Right ventricle myocardium superior (tissue), 1 donor: ENCODE measurements around the gene BNIP1. TPM values are rescaled to one million over a fixed set of nuclear protein-coding genes. Genes with fewer than 3 reads are reported as not detected.
A peak's percentile ranks its signal among the peaks of the same experiment; 100 is the strongest.

Experiments
- ATAC-seq: fragments of 200-7000 bp; cut with Tn5 transposase; one replicate; pipeline ENCODE4 v1.9.1; 2020; ENCODE audit warnings: mild to moderate bottlenecking; ENCODE audit not compliant: poor library complexity
- DNase-seq: peaks from one replicate; pipeline ENCODE4 v3.0.0-alpha.2; 2020
- intact Hi-C: fragments of 100-400 bp; cut with DNase I; formaldehyde crosslinking; loops from one replicate; pipeline ENCODE4 v1.11.2; 2022
- total RNA-seq: library from RNA; stranded (reverse); fragmentation: NEBNext Ultra II Directional; extraction: Animal tissue kit (Norgen Biotek cat#: 25700); gene quantifications from one replicate; pipeline ENCODE4 v1.2.1, GENCODE V29; 2021
- donor health status: DM: no; HTN: yes; CAD: no; lungs with severe emphysema.

Gene BNIP1
- total RNA-seq, 1 donor from 2014 or later: 9.1 TPM

DNA sequence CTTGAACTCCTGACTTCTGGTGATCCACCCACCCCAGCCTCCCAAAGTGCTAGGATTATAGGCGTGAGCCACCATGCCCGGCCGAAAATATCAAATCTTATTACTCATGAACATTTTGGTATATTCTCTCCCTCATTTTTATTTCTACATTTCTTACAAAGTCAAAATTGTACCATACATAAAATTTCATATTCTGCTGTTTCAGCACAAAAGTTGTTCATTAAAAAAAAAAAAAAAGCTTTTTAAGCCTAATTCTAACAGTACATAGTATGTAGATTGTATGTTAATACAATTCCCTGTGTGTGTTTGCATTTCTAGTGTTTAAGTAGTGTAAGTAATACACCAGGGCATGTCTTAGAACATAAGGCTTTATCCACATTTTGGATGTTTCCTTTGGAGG, 14.9 kb downstream of the BNIP1 start:
- intact Hi-C loops: no loop called here

DNA sequence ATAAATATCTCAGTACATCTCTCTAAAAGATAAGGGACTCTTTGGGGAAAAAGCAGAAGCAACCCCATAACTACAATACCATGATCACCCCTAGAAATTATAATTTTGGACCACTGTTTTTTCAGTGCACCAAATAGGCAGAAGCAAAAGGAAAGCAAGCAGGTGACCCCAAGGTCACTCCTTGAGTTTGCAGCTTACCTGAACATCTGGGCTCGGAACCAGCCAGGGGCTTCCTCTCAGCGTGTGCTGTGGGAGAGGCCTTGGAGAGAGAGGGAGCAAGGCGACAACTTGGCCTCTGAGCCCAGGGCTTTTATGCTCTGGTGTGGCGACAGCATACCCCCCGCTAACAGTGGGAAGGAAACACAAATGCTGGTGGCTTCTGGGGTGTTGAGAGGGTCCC, 16.8 kb downstream of the BNIP1 start:
- ATAC-seq: no peak
- DNase-seq: no peak
- intact Hi-C loops: loop anchor here (10.0 kb wide), 1 partner anchor 74 kb away; the partner anchor contains the start of gene NKX2-5

More for the DNA sequence above, 14.9 kb downstream of the BNIP1 start:
- ATAC-seq (no peak), DNase-seq (no peak)

DNA sequence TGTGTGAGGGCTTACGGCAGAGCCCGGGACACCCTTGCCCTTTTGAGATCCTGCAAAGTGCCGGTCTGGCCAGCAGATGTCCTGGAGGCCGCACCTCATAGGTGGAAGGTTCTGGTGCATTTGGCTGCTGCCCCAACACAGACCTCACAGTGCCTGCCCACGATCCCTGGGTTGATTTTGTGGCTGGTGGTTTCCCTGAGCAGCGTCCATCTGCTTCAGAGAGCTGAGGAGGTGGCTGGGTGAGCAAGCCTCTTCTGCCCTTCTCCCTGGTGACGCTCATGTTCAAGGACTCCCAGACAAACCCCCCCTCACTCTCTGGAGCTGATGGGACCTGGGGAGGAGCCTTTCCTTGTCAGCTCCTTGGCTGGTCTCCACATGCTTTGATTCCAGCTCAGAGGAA, 18.9 kb downstream of the BNIP1 start:
- peak; percentile 54 for DNase-seq
- intact Hi-C loops: loop anchor here (10.0 kb wide), 1 partner anchor 72 kb away; the partner anchor contains the start of gene NKX2-5
- peak; percentile 61 for ATAC-seq

DNA sequence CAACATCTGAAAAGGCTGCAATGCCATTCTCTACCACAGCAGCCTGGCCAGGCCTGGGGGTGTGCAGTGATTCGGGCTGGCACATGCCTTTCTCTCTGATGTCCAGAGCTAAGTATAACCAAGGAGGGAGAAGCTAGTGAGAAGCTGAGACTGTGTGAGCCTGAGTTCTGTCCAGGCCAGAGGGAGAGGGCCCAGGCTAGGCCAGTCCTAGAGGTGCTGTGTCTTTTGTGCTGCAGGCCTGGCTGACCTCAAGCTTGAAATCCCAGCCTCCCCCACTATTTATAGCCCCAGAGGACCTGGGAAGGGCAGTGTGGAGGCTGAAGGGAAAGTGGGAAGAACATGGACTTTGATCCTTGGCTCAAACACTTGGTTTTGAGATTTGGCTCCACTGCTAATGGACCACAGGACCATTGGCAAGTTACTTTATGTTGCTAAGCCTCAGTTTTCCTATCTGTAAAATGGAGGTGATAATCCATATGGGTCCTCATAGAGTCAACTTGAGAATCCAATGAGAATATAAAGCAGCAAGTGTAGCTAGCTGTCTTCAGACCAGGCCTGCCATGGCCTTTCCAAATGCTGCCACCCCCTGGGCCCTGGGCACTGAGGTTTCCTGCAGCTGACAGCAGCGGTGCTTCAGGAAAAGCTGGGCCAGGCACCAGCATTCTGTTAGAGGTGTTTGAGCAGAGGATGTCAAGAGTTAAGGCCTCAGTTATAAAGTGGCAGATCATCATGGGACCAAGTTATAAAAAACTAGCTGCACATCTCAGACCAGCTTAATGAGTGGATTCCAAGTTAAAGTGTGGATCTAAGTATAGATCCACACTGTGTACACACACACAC, 21.1 kb downstream of the BNIP1 start:
- ATAC-seq: peak; percentile 64
- intact Hi-C loops: loop anchor here (2.0 to 10.0 kb wide), 2 partner anchors 69 to 117 kb away; partner anchors contain the start of gene NKX2-5

DNA sequence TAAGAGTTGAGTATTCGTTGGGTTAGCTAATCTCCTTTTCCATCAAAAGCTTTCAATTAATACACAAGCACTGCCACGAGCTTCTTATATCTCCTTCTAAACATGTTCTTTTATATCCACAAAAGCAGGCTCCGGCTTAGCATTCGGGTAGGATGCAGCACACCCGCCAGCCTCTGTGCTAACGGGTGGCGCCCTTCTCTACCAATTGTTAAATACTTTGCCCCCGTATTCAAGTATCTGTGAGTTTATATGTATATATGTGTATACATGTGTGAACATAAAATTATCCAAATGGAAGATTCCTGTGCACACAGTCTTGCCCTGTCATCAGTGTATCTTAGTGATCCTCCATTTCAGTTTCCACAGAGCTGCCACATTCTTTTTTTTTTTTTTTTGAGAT, 27.8 kb downstream of the BNIP1 start:
- DNase-seq: no peak
- intact Hi-C loops: no loop called here
- ATAC-seq: no peak

More for the DNA sequence above, 21.1 kb downstream of the BNIP1 start:
- peak; percentile 42 for DNase-seq

DNA sequence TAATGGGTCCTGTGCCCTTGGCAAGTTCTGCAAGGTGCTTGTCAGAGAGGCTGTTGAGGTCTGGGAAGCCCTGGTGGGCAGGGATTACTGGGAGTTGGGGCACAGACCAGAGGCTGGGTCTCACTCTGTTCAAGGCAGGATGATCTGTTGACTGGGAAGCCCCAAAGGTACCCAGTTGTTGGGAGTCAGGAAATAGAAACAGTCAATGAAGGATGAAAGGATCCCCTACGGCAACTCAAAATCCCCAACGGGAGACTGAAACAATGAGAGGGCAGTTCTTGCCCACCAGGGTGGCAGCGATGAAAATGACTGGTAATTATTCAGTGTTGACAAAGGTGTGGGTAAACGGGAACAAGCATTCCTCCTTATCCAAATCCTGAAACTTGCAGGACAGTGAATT, 31.2 kb downstream of the BNIP1 start:
- no peak for ATAC-seq
- no peak for DNase-seq
- intact Hi-C loops: no loop called here

DNA sequence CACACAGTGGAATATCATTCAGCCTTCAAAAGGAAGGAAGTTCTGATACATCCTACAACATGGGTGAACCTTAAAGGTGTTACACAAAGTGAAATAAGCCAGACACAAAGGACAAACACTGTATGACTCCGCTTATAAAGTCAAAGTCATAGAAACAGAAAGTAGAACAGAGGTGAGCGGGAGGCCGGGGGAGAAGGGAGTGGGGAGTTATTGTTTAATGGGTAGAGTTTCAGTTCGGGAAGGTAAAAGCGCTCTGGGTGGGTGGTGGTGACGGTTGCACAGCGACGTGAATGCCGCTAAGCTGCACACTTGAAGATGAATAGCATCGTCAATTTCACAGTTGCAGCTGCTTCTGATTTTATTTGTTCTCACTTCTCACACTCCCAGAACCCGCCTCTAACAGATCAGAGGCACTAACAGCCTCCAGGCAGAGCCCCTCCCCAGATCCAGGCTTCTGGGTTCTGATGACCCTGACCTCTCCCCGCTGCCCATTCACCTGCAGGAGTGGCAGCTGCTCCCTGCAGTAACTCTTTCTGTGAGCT, 34.1 kb downstream of the BNIP1 start:
- no peak for ATAC-seq
- DNase-seq: no peak
- intact Hi-C loops: no loop called here

DNA sequence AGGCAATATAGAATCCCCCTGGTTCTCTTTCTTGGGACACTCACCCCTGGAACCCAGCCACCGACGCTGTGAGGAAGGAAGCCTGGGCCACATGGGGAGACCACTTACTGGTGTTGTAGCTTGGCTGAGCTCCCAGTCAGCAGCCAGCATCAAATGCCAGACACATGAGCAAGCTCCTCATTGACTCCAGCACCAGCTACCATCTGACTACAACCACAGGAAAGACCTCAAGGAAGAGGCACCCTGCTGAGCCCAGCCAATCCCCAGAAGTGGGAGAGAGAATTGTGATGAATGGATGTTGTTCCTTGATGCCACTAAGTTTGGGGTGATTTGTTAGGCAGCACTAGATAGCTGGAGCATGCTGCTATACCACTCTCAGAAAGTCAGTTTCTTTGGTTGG, 36.0 kb downstream of the BNIP1 start:
- intact Hi-C loops: no loop called here
- DNase-seq (no peak), ATAC-seq (no peak)

DNA sequence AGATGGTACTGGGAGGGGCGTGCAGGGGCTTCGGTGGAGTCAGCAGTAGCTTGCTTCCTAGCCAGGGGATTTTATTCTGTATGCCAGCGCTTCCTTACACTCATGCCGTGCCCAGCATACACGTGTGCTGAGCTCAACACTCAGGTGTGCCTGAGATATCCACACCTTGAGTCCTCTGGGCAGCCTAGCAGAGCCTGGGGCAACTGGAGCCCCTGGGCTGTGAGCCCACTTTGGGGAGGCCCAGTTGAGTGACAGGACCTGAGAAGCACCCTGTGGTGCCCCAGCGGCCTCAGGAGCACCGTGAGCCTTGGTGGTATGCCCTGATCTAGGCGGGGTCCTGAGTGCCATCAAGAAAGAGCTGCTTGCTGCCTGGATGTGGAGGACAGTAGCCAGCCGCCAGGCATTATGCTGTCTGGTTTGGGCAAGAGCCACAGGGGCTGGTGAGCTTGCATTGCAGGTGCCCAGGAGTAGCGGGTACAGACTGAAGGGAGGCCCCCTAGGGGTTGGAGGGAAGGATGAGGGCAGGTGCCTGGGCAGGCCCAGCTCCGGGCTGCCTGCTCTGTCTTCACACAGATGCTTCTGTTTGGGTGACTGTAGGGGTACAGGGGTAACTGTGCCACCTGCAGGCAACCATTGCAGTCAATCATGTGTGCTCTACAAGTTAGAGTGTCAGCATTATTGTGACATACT, 42.9 kb downstream of the BNIP1 start:
- DNase-seq: no peak
- intact Hi-C loops: no loop called here
- ATAC-seq: no peak

DNA sequence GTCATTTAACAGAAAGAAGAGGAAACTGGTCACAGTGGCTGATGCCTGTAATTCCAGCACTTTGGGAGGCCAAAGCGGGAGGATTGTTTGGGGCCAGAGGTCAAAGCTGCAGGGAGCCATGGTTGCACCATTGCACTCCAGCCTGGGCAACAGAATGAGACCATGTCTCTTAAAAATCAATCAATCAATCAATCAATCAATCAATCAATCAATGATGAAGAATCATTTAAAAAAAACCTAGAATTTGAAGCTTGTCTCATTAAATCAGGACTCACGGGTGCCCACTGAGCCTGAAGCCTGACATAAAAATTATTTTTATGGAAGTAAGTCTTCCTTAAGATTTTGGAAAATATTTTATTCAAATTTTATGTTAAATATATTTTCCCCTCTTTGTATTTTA, 43.9 kb downstream of the BNIP1 start:
- intact Hi-C loops: no loop called here
- DNase-seq (no peak), ATAC-seq (no peak)

DNA sequence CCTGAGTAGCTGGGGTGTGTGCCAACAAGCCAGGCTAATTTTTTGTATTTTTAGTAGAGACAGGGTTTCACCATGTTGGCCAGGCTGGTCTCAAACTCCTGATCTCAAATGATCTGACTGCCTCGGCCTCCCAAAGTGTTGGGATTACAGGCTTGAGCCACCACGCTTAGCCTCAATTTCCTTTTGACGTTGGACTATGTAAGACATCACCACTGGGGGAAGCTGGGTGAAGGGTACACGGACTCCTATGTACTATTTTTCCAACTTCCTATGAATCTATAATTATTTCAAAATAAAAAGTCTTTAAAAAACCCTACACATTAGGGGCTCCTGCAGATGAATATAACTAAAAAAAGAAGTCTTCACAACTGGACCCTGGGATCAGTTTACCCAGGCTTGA, 46.7 kb downstream of the BNIP1 start:
- intact Hi-C loops: no loop called here
- DNase-seq (no peak), ATAC-seq (no peak)

DNA sequence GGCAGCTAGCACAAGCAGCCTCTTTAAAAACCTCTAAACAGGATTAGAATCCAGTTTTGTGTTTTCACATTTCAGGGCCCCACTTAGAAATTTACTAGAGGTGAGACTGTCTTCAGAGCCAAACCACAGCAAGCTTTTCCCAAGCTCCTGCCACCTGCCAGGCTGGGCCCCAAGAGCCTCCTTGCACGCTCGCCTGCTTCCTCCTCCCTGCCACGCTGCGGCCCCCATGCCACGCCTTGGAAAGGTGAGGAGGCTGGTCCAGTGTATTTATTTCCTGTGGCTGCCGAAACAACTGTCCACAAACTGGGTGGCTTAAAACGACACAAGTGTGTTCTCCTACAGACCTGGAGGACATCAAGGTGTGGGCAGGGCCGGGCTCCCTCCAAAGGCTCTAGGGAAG, 47.2 kb downstream of the BNIP1 start:
- DNase-seq (no peak), ATAC-seq (no peak)
- intact Hi-C loops: no loop called here

DNA sequence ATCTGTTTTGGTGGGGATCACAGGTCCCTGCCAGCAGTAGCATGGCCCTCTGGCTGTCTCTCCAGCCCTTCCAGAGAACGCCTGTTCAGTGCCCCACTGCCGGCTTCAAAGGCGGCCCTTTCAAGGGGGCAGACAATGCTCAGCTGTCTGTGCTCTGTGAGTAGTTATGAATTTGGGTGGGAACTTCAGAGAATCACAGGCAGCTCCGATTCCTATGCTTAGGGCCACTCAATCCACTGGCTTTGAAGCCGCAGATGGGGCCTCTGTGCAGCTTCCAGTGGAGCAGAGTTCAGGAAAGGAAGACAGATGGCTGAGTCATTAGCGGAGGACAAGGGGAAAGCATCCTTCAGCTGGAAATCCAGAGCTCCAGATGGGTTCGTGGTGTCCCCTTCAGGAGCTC, 48.2 kb downstream of the BNIP1 start:
- DNase-seq: no peak
- intact Hi-C loops: no loop called here
- ATAC-seq: no peak

DNA sequence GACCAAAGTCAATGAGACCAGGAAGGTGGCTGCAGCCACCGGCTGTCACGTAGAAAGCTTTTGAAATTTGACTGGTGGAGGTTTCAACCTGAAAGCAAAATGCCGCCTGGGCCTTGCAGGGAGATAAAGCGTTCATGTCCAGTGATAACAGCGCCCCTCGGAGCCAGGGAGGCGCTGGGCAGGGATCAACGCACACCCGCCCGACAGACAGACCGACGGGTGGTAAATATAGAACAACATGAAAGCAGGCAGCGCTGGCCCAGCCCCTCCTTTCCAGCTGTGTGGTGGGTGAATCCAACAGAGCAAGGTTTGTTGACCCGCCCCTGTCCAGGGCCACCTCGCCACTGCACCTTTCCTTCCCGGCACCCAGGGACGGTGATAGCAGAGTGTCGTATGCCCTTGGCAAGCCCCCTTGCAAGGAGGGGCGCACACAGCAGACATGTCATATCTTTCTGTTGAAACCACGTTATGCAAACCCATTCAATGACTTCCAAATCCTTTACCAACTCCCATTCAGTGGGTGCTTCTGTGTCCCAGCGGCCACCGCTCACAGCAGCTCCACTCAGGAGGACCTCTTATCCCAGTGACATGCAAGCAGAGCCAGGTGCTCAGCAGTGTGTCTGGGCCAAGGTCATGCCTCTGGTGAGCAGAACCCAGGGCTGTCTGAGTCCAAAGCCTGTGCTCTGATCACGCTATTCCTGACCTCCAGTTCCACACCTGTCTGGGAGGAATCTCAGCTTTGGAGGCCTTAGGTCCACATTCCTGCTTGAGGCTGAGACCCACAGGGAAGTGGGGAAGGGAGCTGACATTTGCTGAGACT, 52.0 kb downstream of the BNIP1 start:
- DNase-seq (peak; percentile 67), ATAC-seq (peak; percentile 90)
- intact Hi-C loops: no loop called here

DNA sequence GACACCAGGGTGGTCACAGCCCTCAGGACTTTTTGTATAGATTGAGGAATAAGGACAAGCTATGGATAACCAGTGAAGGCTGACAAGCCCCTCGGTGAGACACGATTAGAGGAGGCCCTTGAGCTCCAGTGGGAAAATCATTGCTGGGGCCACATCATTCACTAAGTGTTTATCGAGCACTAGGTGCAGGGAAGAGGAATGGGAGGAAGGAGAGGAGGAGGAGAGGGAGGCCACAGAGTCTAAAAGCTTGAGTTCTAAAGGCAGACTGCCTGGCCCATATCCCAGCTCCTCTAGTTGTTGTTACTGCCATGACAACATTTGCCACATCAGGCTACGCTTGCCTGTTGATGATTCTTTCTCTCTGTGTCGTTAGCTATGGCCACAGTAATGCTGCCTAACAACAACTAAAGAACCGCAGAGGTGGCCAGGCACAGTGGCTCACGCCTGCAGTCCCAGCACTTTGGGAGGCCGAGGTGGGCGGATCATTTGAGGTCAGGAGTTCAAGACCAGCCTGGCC, 53.1 kb downstream of the BNIP1 start:
- no peak for DNase-seq
- intact Hi-C loops: no loop called here
- ATAC-seq: peak; percentile 86

DNA sequence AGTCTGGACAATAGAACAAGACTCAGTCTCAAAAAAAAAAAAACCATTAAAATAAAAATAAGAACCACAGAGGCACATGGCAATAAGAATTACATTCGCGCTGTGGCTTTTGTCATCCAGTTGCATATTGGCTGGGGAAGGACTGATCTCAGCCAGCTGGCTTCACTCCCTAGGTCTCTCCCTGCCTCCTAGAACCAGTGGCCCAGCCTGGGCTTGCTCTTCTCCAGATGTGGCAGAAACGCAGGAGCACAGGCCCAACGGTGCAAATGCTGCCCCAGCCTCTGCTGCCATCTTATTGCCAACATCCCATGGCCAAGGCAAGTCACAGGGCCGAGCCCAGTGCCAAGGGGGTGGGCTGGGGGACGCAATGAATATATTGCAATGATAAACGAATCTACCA, 53.7 kb downstream of the BNIP1 start:
- intact Hi-C loops: no loop called here
- peak; percentile 63 for DNase-seq
- peak; percentile 69 for ATAC-seq

DNA sequence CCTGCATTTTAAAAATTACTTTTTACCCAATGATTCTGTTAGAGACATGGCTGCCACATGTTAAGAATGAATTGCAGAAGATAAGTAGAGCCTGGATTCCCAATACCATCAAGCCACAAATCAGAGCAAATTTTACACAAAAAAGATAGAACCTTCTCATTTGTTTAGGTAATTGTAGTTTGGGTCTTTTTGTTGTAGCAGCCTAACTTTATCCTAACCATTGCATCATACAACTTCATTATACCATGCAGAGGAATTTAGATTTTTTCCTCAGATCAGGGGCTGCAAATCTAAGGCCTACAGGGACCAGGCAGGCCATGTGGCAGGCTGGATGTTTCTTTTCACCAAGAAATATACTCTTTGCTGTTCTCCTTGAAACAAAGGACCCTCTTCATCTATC, 56.0 kb downstream of the BNIP1 start:
- no peak for DNase-seq
- intact Hi-C loops: no loop called here
- no peak for ATAC-seq

DNA sequence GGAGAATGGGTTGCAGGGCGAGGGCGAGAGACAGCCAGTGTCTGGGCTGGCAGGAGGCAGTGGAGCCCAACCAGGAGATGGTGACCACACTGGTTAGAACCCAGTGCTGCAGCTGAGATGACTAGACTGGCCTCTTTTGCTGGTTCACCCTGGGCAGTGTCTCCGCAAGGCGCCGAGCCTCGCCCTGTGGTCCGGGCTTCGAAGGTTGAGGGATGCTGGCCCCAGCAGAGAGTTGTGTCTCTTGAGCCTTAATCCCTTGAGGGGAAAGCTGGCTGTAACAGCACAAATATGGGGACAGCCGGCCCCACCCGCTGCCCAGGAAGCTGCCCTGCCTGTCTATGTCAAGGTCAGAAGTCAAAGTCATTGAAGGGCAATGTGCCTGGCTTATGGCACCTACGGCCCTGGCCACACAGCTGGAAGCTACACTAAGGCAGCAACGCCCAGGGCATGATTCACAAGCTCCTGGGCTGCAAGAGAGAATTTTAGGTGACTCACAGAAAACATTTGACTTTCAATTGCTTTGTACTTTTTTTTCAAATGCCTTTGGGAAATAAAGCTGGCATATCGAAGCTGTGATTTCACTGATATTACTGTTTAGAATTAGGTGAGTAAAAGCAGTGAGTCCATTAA, 57.4 kb downstream of the BNIP1 start:
- intact Hi-C loops: no loop called here
- DNase-seq (no peak), ATAC-seq (no peak)
